ENCODE measurements around the gene BID. TPM values are rescaled to one million over a fixed set of nuclear protein-coding genes. Genes with fewer than 3 reads are reported as not detected.
A peak's percentile ranks its signal among the peaks of the same experiment; 100 is the strongest.

Gene BID
- total RNA-seq, 1 experiment from 2014 or later = 50.2 TPM

GRCh38 chr22:17742527-17742902 is 31.8 kb downstream of the BID start:
- DNase-seq (ENCODE audit: extremely low read depth, low read depth) = peak; percentile 56

DNA sequence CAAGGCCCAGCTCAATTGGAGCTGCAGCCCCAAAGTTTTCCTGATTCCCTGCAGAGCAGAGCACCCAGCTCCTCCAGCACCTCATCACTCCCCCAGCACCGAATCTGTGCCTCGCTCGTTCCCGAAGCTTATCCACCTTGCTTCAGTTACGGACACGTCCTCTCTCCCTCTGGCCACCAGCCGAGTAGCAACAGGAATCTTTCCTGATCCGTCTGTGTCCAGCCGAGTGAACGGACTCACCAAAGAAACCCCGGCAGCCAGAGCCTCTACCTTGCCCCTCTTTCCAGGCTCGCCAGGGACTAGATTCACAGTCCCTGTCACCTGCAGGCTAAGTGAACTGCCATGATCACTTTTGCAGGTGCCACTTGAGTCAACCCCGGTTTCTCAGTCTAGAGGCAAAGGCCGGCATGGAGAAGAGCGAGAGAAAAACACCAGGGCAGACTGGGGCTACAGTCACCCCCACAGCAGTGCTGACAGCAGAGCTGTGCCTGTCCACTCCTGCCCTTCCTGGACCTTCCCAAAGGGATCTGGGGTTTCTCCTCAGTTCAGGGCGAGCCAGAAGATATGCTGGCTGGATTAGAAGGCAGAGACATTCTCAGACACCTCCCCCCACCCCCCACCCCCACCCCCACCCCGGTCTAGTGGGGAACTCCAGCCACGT is 32.3 kb downstream of the BID start:
- no peak for DNase-seq (ENCODE audit: extremely low read depth, low read depth)

GRCh38 chr22:17739196-17739975 is 34.9 kb downstream of the BID start:
- DNase-seq (ENCODE audit: extremely low read depth, low read depth) = no peak

DNA sequence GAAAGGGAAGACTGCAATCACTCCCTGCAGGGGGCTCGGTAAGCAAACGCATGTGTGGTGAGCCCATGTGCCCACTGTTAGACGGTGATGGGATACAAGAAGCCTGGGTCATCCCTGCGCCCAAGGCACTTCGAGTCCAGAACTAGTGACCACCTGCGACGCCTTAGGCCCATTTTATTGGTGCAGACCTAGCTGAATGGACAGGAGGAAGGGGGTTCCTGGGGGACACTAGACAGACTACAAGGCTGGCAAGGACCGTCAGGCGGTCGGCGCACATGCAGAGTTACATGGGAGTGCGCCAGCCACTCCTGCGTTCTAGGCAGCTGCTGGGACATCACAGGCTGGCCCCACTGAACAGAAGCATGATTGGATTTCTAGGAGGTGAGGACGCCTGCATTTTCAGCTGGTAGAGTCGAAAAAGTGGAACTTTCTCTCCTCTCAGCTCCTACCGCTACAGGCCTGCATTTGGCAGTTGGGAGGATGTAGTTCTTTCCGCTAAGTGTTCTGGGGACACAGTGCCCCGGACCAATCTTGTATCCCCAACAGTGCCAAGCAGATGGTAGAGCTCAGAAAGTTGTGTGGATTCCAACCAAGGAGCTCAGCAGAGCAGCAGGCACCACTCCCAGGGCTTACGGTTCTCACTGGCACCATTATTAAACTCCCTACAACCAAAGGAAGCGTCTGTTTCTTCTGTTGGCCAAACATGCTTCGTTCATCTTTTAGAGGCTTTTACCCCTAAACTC is 35.7 kb downstream of the BID start:
- DNase-seq (ENCODE audit: extremely low read depth, low read depth) = no peak

DNA sequence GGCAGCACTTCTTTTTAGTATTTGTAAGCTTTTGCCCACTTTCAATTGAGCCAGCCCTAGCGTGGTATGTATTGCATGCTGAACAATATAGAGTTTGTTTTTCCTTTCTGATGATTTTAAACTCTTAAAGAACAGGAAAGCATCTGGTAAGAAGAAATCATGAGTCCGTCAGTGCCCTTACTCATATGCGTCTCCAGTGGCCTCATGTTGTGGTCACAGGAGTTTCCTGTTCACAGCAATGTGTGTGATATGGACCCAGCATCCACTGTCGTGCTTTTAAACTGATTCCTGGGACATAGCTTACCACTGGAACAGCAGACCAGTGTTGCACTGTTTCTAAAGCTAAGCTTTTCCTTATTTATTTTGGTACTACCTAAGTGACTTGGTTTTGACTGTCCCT is 40.1 kb downstream of the BID start:
- DNase-seq (ENCODE audit: extremely low read depth, low read depth) = no peak

GRCh38 chr22:17733466-17733865 is 40.8 kb downstream of the BID start:
- DNase-seq (ENCODE audit: extremely low read depth, low read depth) = no peak

- DNase-seq (ENCODE audit: extremely low read depth, low read depth) = no peak
These were observed 41.9 kb downstream of the BID start for GRCh38 chr22:17732251-17732854.

- DNase-seq (ENCODE audit: extremely low read depth, low read depth) = no peak
These were observed 44.7 kb downstream of the BID start for GRCh38 chr22:17729561-17729960.

- DNase-seq (ENCODE audit: extremely low read depth, low read depth) = no peak
These were observed 45.5 kb downstream of the BID start for GRCh38 chr22:17728786-17729185.

GRCh38 chr22:17726928-17727897 is 47.1 kb downstream of the BID start:
- no peak for DNase-seq (ENCODE audit: extremely low read depth, low read depth)

- no peak for DNase-seq (ENCODE audit: extremely low read depth, low read depth)
These were observed 48.0 kb downstream of the BID start for GRCh38 chr22:17726006-17726927.

DNA sequence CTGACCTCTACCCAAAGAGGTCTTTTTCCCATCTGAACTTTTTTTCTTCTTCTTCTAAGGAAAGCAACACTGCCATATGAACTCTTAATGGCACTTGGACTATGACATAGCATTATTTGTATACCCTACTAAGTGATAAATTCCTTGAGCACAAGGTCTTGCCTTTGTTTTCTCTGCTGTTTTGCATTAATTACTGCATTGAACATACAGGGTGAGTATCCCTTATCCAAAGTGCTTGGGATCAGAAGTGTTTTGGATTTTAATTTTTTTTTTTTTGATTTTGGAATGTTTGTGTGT is 48.8 kb downstream of the BID start:
- DNase-seq (ENCODE audit: extremely low read depth, low read depth) = no peak

DNA sequence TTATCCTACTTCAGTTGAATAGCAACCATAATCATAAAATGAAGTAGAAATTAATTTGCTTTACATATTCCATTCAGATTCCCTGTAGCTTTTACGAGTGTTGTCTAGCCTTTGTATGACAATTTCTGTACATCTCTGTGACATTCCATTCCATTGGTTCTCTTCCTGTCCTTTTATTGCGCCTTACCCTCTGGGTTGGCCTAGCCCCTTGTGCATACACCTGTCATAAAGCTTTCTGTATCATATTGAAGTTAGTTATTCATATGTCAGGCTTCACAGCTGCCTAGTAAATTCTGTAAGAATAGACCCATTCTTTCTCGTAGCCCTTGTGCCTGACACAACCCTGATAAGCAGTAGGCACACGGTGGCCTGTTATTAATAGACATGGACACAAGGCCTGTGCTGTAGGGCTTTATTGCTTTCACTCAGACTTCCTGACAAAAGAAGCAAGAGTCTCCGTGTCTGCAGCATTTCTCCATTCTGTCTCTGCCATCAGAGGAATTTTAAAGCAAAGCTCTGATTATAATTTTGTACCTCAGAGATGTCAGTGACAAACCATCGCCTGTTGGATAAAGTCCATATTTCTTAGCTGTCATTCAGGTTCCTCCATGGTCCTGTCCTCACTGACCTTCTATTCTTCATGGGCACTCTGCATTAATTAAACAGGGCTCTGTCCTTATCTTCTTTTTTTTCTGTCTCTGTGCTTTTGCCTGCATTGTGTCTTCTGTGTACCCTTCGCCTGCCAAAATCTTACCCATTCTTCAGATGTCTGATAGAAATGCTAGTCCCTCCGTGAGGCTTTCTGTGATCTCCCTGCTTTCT is 49.4 kb downstream of the BID start:
- peak; percentile 34 for DNase-seq (ENCODE audit: extremely low read depth, low read depth)

GRCh38 chr22:17724241-17724640 is 50.0 kb downstream of the BID start:
- no peak for DNase-seq (ENCODE audit: extremely low read depth, low read depth)

- DNase-seq (ENCODE audit: extremely low read depth, low read depth) = no peak
These were observed 54.4 kb downstream of the BID start for GRCh38 chr22:17719911-17720310.

- DNase-seq (ENCODE audit: extremely low read depth, low read depth) = no peak
These were observed 56.6 kb downstream of the BID start for GRCh38 chr22:17717708-17718107.

GRCh38 chr22:17716529-17716928 is 57.7 kb downstream of the BID start:
- no peak for DNase-seq (ENCODE audit: extremely low read depth, low read depth)

GRCh38 chr22:17712441-17712840 is 61.8 kb downstream of the BID start:
- no peak for DNase-seq (ENCODE audit: extremely low read depth, low read depth)

Data from NCI-H460 (cell line).